ENCODE results near the gene RIN3. TPM values are rescaled to one million over a fixed set of nuclear protein-coding genes. Genes with fewer than 3 reads are reported as not detected.
A peak's percentile ranks its signal among the peaks of the same experiment; 100 is the strongest.
"Not testable (repeated sequence)": the region's sequence is repeated elsewhere in the genome, so short reads cannot be mapped to it uniquely, and the experiment has no call there.

Gene RIN3
- total RNA-seq, 1 donor from 2014 or later: 34.7 TPM

DNA sequence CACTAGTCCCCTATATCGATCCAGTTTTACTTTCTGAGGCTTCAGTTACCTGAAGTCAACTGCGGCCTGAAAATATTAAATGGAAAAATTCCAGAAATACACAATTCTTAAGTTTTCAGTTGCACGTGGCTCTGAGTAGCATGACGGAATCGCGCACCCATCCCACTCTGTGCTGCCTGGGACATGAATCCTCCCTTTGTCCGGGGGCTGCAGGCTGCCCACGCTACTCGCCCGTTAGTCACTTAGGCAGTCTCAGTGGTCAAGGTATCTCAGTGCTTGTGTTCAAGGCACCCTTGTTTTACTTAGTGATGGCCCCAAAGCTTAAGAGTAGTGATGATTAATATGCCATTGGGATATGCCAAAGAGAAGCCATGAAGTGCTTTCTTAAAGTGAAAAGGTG lies 188.2 kb downstream of the RIN3 start:
- H3K9me3 Mint-ChIP-seq: no peaks in the 10 kb centered on the region
- H3K4me1 Mint-ChIP-seq (ENCODE audit: low read depth): no peaks in the 10 kb centered on the region
- no peaks in the 10 kb centered on the region for H3K36me3 Mint-ChIP-seq (ENCODE audit: low read depth)
- intact Hi-C loops (cut with micrococcal nuclease): no loop called here
- no peak overlapping the region for H3K27ac Mint-ChIP-seq
- DNase-seq (ENCODE audit: low spot score): no peak
- no peak overlapping the region for H3K4me3 Mint-ChIP-seq
- peaks cover 17% of the 10 kb centered on the region for H3K27me3 Mint-ChIP-seq (ENCODE audit: insufficient read depth)

- DNase-seq (ENCODE audit: low spot score): no peak
- Mint-ChIP-seq H3K36me3 (ENCODE audit: low read depth) (no peaks in the 10 kb centered on the region), H3K4me1 (ENCODE audit: low read depth) (no peaks in the 10 kb centered on the region), H3K9me3 (no peaks in the 10 kb centered on the region), H3K27ac (no peak overlapping the region), H3K4me3 (no peak overlapping the region), H3K27me3 (ENCODE audit: insufficient read depth) (peaks cover 12% of the 10 kb centered on the region)
- intact Hi-C loops (cut with micrococcal nuclease): no loop called here
These were observed 188.9 kb downstream of the RIN3 start for GRCh38 chr14:92702441-92702918.

- Mint-ChIP-seq H3K36me3 (ENCODE audit: low read depth) (no peaks in the 10 kb centered on the region), H3K27me3 (ENCODE audit: insufficient read depth) (peaks cover 7% of the 10 kb centered on the region), H3K4me3 (no peak overlapping the region), H3K4me1 (ENCODE audit: low read depth) (no peaks in the 10 kb centered on the region), H3K27ac (no peak overlapping the region), H3K9me3 (no peaks in the 10 kb centered on the region)
- intact Hi-C loops (cut with micrococcal nuclease): no loop called here
- DNase-seq (ENCODE audit: low spot score): no peak
These were observed 189.9 kb downstream of the RIN3 start for GRCh38 chr14:92703516-92703915.

DNA sequence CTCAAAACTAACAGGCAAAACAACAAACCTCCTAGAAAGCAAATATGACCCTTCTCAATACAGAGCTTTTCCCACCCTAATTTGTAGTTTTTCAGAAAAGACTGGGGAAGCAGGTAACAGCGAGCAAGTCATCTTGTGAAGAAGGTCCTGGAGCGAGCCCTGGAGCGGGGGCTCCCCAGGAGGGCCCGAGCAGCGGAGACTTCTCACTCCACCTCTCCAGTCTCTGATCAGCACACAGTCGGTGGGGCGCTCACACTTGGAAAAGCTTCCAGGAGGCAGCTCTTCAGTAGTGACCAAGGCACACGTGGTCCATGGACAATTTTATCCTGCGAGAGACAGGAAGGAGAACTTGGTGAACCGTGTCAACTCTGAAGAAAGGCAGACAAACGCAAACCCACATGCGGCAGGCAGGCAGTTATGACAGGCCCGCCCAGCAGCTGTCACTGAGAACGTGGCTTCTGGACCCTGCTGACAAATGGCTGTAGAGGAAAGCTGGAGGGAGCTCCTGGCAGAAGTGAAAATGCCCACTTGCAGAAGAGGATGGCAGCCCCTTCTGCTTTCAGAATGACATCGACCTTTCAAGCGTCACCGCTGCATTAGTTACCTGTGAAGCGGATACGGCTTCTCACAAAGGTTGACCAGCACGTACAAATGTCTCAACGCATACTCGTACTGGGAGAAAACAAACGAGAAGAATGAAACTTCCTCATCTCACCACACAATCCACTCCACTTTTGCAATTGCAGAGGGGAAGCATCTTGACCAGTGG lies 190.6 kb downstream of the RIN3 start:
- Mint-ChIP-seq H3K27me3 (ENCODE audit: insufficient read depth) (peaks cover 7% of the 10 kb centered on the region), H3K27ac (no peak overlapping the region), H3K36me3 (ENCODE audit: low read depth) (no peaks in the 10 kb centered on the region), H3K4me1 (ENCODE audit: low read depth) (no peaks in the 10 kb centered on the region), H3K9me3 (no peaks in the 10 kb centered on the region), H3K4me3 (no peak overlapping the region)
- no peak for DNase-seq (ENCODE audit: low spot score)
- intact Hi-C loops (cut with micrococcal nuclease): no loop called here

GRCh38 chr14:92704821-92705220 lies 191.2 kb downstream of the RIN3 start:
- intact Hi-C loops (cut with micrococcal nuclease): no loop called here
- Mint-ChIP-seq H3K9me3 (no peaks in the 10 kb centered on the region), H3K4me3 (no peak overlapping the region), H3K27ac (no peak overlapping the region), H3K27me3 (ENCODE audit: insufficient read depth) (peaks cover 7% of the 10 kb centered on the region), H3K36me3 (ENCODE audit: low read depth) (no peaks in the 10 kb centered on the region), H3K4me1 (ENCODE audit: low read depth) (no peaks in the 10 kb centered on the region)
- no peak for DNase-seq (ENCODE audit: low spot score)

DNA sequence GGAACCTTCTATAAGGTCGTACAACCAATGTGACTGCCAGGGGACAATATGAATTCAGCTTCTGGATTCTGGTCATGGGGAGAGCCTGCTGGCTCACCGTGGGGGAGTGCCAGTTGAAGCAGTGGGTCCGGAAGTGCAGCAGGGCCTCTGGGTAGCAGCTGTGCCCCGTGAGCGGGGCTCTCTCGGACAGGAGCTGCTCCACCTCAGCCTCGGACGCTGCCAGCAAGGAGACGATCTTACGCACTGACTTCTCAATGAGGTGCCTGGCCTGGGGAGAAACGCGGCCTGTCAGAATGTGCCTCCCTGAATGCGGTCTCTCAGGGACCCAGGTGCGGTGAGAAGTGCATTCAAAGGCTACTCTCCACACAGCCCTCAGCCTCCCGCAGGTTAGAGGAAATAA lies 192.8 kb downstream of the RIN3 start:
- intact Hi-C loops (cut with micrococcal nuclease): no loop called here
- H3K4me3 Mint-ChIP-seq: no peak overlapping the region
- no peaks in the 10 kb centered on the region for H3K36me3 Mint-ChIP-seq (ENCODE audit: low read depth)
- DNase-seq (ENCODE audit: low spot score): no peak
- no peaks in the 10 kb centered on the region for H3K9me3 Mint-ChIP-seq
- no peaks in the 10 kb centered on the region for H3K4me1 Mint-ChIP-seq (ENCODE audit: low read depth)
- H3K27ac Mint-ChIP-seq: no peak overlapping the region
- H3K27me3 Mint-ChIP-seq (ENCODE audit: insufficient read depth): peaks cover 7% of the 10 kb centered on the region

GRCh38 chr14:92709340-92710000 lies 195.9 kb downstream of the RIN3 start:
- no peak overlapping the region for H3K27ac Mint-ChIP-seq
- H3K36me3 Mint-ChIP-seq (ENCODE audit: low read depth): no peaks in the 10 kb centered on the region
- intact Hi-C loops (cut with micrococcal nuclease): no loop called here
- no peaks in the 10 kb centered on the region for H3K9me3 Mint-ChIP-seq
- no peaks in the 10 kb centered on the region for H3K4me1 Mint-ChIP-seq (ENCODE audit: low read depth)
- peaks cover 2% of the 10 kb centered on the region for H3K27me3 Mint-ChIP-seq (ENCODE audit: insufficient read depth)
- no peak for DNase-seq (ENCODE audit: low spot score)
- H3K4me3 Mint-ChIP-seq: no peak overlapping the region

DNA sequence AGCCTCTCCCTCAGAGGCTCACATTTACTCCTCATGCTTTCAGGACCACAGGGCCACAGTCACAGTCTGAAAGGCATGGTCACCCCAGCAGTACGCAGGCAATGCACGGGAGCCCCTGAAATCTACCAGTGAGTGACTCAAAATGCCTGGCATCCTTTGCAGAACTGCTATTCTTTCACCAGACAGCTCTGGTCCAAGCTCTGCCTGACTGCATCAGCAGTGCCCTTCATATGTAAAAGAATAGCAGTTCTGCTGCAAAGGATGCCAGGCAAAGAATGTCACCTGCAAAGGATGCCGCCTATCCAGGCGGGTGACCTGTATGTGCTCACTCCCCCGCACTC lies 196.4 kb downstream of the RIN3 start:
- Mint-ChIP-seq H3K9me3 (no peaks in the 10 kb centered on the region), H3K4me3 (no peak overlapping the region), H3K36me3 (ENCODE audit: low read depth) (no peaks in the 10 kb centered on the region), H3K4me1 (ENCODE audit: low read depth) (no peaks in the 10 kb centered on the region), H3K27me3 (ENCODE audit: insufficient read depth) (peaks cover 2% of the 10 kb centered on the region), H3K27ac (no peak overlapping the region)
- DNase-seq (ENCODE audit: low spot score): no peak
- intact Hi-C loops (cut with micrococcal nuclease): no loop called here

DNA sequence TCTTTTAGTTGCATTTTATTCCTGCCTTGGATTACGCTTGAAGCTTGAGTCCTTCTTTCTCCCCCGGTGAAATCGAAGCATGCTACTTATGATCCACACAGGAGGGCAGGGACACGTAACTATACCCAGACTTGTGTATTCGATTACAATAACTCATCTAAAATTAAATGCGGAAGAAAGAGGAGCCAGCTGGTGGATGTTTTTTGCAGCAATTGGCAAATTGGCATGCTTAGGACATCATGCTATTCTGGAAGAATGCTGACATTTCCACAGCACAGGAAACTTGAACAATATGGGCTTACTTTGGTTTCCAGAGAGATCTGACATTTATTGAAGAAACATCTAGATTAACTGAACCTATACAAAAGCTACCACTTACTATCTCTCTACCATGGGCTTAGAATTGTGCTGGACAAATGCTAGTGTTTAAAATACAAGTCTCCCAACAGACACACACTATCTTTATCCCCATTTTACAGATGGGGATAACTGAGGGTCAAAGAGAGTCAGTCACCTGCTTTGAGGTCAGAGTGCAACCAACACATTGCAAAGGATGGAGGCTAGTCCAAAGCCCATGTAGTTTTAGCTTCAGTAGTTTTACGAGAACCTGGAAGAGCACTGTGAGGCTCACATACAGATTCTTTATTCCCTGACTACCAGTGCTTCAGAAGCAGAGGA lies 198.5 kb downstream of the RIN3 start:
- Mint-ChIP-seq H3K27ac (no peak overlapping the region), H3K36me3 (ENCODE audit: low read depth) (no peaks in the 10 kb centered on the region), H3K4me3 (no peak overlapping the region), H3K27me3 (ENCODE audit: insufficient read depth) (peaks cover 4% of the 10 kb centered on the region), H3K4me1 (ENCODE audit: low read depth) (no peaks in the 10 kb centered on the region), H3K9me3 (no peaks in the 10 kb centered on the region)
- DNase-seq (ENCODE audit: low spot score): no peak
- intact Hi-C loops (cut with micrococcal nuclease): no loop called here

- DNase-seq (ENCODE audit: low spot score): no peak
- intact Hi-C loops (cut with micrococcal nuclease): no loop called here
- H3K27ac Mint-ChIP-seq: no peak overlapping the region
- H3K27me3 Mint-ChIP-seq (ENCODE audit: insufficient read depth): peaks cover 5% of the 10 kb centered on the region
- no peaks in the 10 kb centered on the region for H3K36me3 Mint-ChIP-seq (ENCODE audit: low read depth)
- H3K9me3 Mint-ChIP-seq: no peaks in the 10 kb centered on the region
- peaks cover 4% of the 10 kb centered on the region for H3K4me1 Mint-ChIP-seq (ENCODE audit: low read depth)
- no peak overlapping the region for H3K4me3 Mint-ChIP-seq
These were observed 199.1 kb downstream of the RIN3 start for GRCh38 chr14:92712654-92713051.

- not testable (repeated sequence) for H3K27ac Mint-ChIP-seq; H3K27me3 Mint-ChIP-seq (ENCODE audit: insufficient read depth); H3K4me3 Mint-ChIP-seq; H3K4me1 Mint-ChIP-seq (ENCODE audit: low read depth); H3K9me3 Mint-ChIP-seq; H3K36me3 Mint-ChIP-seq (ENCODE audit: low read depth)
- intact Hi-C loops (cut with micrococcal nuclease): loop anchor here (1.0 to 2.0 kb wide), 2 partner anchors 28 to 68 kb away; no protein-coding TSS in a partner anchor
- peak; percentile 63 for DNase-seq (ENCODE audit: low spot score)
These were observed 201.2 kb downstream of the RIN3 start for GRCh38 chr14:92714739-92715307.

DNA sequence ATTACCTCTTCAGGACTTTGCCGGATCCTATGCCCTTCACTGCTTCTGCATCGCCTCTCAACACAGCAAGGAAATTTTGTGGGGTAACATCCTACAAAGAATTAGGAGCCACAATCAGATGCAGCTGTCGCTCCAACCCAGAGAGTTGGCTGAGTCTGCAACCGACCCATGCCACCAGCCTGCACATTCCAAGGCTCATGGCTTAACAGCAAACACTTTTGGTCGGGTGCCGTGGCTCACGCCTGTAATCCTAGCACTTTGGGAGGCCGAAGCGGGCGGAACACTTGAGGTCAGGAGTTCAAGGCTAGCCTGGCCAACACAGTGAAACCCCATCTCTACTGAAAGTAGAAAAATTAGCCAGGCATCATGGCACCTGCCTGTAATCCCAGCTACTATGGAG lies 202.6 kb downstream of the RIN3 start:
- no peak overlapping the region for H3K27ac Mint-ChIP-seq
- H3K36me3 Mint-ChIP-seq (ENCODE audit: low read depth): no peaks in the 10 kb centered on the region
- intact Hi-C loops (cut with micrococcal nuclease): no loop called here
- peaks cover 10% of the 10 kb centered on the region for H3K27me3 Mint-ChIP-seq (ENCODE audit: insufficient read depth)
- H3K4me3 Mint-ChIP-seq: no peak overlapping the region
- peaks cover 4% of the 10 kb centered on the region for H3K4me1 Mint-ChIP-seq (ENCODE audit: low read depth)
- no peaks in the 10 kb centered on the region for H3K9me3 Mint-ChIP-seq
- DNase-seq (ENCODE audit: low spot score): no peak

- Mint-ChIP-seq H3K27me3 (ENCODE audit: insufficient read depth) (peaks cover 13% of the 10 kb centered on the region), H3K4me3 (no peak overlapping the region), H3K36me3 (ENCODE audit: low read depth) (no peaks in the 10 kb centered on the region), H3K9me3 (no peaks in the 10 kb centered on the region), H3K27ac (no peak overlapping the region), H3K4me1 (ENCODE audit: low read depth) (peaks cover 4% of the 10 kb centered on the region)
- intact Hi-C loops (cut with micrococcal nuclease): no loop called here
- no peak for DNase-seq (ENCODE audit: low spot score)
These were observed 204.0 kb downstream of the RIN3 start for GRCh38 chr14:92717571-92718042.

All from activated T-helper 1 cell treated with anti-CD3 and anti-CD28 coated beads, Interleukin-12 subunit alpha, Interleukin-12 subunit beta, Interleukin-2, Interleukin-4 antibody, amounts not matched to agents 30 ng/mL and 10 ng/mL and 1 ng/mL, durations not matched to agents 14 hours and 24 hours and 36 hours (primary cell).